ENCODE data around the gene CD300H. TPM values are rescaled to one million over a fixed set of nuclear protein-coding genes. Genes with fewer than 3 reads are reported as not detected.

The CD300H gene
- total RNA-seq, 2 donors from 2014 or later, result not detected

GRCh38 chr17:74554909-74555308, 12.4 kb downstream of the CD300H start:
- WGBS, result 74% methylated on average over 6 of the region's 6 CpGs
- Histone ChIP-seq H3K27ac (no peak overlapping the region), H3K9me3 (no peaks in the 10 kb centered on the region), H3K4me1 (replicated peaks) (no peaks in the 10 kb centered on the region), H3K27me3 (replicated peaks; ENCODE audit: insufficient read depth) (peaks cover 2% of the 10 kb centered on the region), H3K36me3 (no peaks in the 10 kb centered on the region), H3K4me3 (no peak overlapping the region)
- no peak for TF ChIP-seq POLR2AphosphoS5 (IDR thresholded peaks at IDR 0.05)
- DNase-seq (ENCODE audit: low spot score), result no peak
- intact Hi-C loops (cut with DNase I), result no loop called here

GRCh38 chr17:74552037-74552436, 15.3 kb downstream of the CD300H start:
- Histone ChIP-seq H3K4me1 (replicated peaks) (no peaks in the 10 kb centered on the region), H3K4me3 (no peak overlapping the region), H3K27me3 (replicated peaks; ENCODE audit: insufficient read depth) (peaks cover 2% of the 10 kb centered on the region), H3K36me3 (no peaks in the 10 kb centered on the region), H3K9me3 (no peaks in the 10 kb centered on the region), H3K27ac (no peak overlapping the region)
- TF ChIP-seq POLR2A (IDR thresholded peaks at IDR 0.05) (no peak), CTCF (IDR thresholded peaks at IDR 0.05) (no peak), POLR2AphosphoS5 (IDR thresholded peaks at IDR 0.05) (no peak)
- 39% methylated on average over 7 of the region's 7 CpGs for WGBS
- intact Hi-C loops (cut with DNase I), result no loop called here
- DNase-seq (ENCODE audit: low spot score), result no peak

- WGBS, result 83% methylated on average over 15 of the region's 15 CpGs
- DNase-seq (ENCODE audit: low spot score), result no peak
- intact Hi-C loops (cut with DNase I), result no loop called here
- TF ChIP-seq POLR2AphosphoS5 (IDR thresholded peaks at IDR 0.05) (no peak), POLR2A (IDR thresholded peaks at IDR 0.05) (no peak), CTCF (IDR thresholded peaks at IDR 0.05) (no peak)
- H3K27ac ChIP-seq, result no peak overlapping the region
- no peaks in the 10 kb centered on the region for H3K36me3 ChIP-seq
- peaks cover 2% of the 10 kb centered on the region for H3K27me3 ChIP-seq (replicated peaks; ENCODE audit: insufficient read depth)
- H3K4me3 ChIP-seq, result no peak overlapping the region
- H3K9me3 ChIP-seq, result no peaks in the 10 kb centered on the region
- no peaks in the 10 kb centered on the region for H3K4me1 ChIP-seq (replicated peaks)
Measured at GRCh38 chr17:74550602-74551001, 16.7 kb downstream of the CD300H start.

GRCh38 chr17:74549343-74549742, 18.0 kb downstream of the CD300H start:
- DNase-seq (ENCODE audit: low spot score), result no peak
- TF ChIP-seq POLR2A (IDR thresholded peaks at IDR 0.05), result no peak
- no peak for TF ChIP-seq POLR2AphosphoS5 (IDR thresholded peaks at IDR 0.05)
- TF ChIP-seq CTCF (IDR thresholded peaks at IDR 0.05), result no peak
- H3K36me3 ChIP-seq, result no peaks in the 10 kb centered on the region
- no peak overlapping the region for H3K27ac ChIP-seq
- WGBS, result 70% methylated on average over 6 of the region's 7 CpGs
- no peaks in the 10 kb centered on the region for H3K4me1 ChIP-seq (replicated peaks)
- no peak overlapping the region for H3K4me3 ChIP-seq
- intact Hi-C loops (cut with DNase I), result no loop called here
- no peaks in the 10 kb centered on the region for H3K9me3 ChIP-seq
- H3K27me3 ChIP-seq (replicated peaks; ENCODE audit: insufficient read depth), result peaks cover 2% of the 10 kb centered on the region

GRCh38 chr17:74547736-74548135, 19.6 kb downstream of the CD300H start:
- no peaks in the 10 kb centered on the region for H3K9me3 ChIP-seq
- H3K36me3 ChIP-seq, result no peaks in the 10 kb centered on the region
- no peaks in the 10 kb centered on the region for H3K4me1 ChIP-seq (replicated peaks)
- TF ChIP-seq POLR2A (IDR thresholded peaks at IDR 0.05) (no peak), POLR2AphosphoS5 (IDR thresholded peaks at IDR 0.05) (no peak), CTCF (IDR thresholded peaks at IDR 0.05) (no peak)
- intact Hi-C loops (cut with DNase I), result no loop called here
- no peaks in the 10 kb centered on the region for H3K27me3 ChIP-seq (replicated peaks; ENCODE audit: insufficient read depth)
- no peak for DNase-seq (ENCODE audit: low spot score)
- WGBS, result 60% methylated on average over 3 of the region's 3 CpGs
- H3K27ac ChIP-seq, result no peak overlapping the region
- no peak overlapping the region for H3K4me3 ChIP-seq

Measured in prostate gland (tissue), 2 donors.